GM21529 (cell line): ENCODE data around the gene MYORG.
"Not testable (repeated sequence)": the region's sequence is repeated elsewhere in the genome, so short reads cannot be mapped to it uniquely, and the experiment has no call there.

ENCODE experiments used
- ATAC-seq: cut with Tn5 transposase; IDR thresholded peaks from one replicate; pipeline ENCODE4 v1.9.1; 2021; ENCODE audit not compliant: unreplicated experiment

MYORG gene

GRCh38 chr9:34370335-34370969, 6.2 kb downstream of the MYORG start:
- ATAC-seq = no peak

- ATAC-seq = no peak
These were observed 7.1 kb downstream of the MYORG start for GRCh38 chr9:34369636-34370035.

- ATAC-seq = not testable (repeated sequence)
These were observed 7.9 kb downstream of the MYORG start for GRCh38 chr9:34368796-34369195.

GRCh38 chr9:34367751-34368410, 8.8 kb downstream of the MYORG start:
- ATAC-seq = not testable (repeated sequence)

GRCh38 chr9:34366365-34366764, 10.3 kb downstream of the MYORG start:
- no peak for ATAC-seq

- no peak for ATAC-seq
These were observed 11.4 kb downstream of the MYORG start for GRCh38 chr9:34365282-34365681.

GRCh38 chr9:34363619-34364351, 12.9 kb downstream of the MYORG start:
- no peak for ATAC-seq

GRCh38 chr9:34362614-34363214, 14.0 kb downstream of the MYORG start:
- ATAC-seq = no peak

GRCh38 chr9:34352957-34353356, 23.7 kb downstream of the MYORG start:
- not testable (repeated sequence) for ATAC-seq

- ATAC-seq = not testable (repeated sequence)
These were observed 24.5 kb downstream of the MYORG start for GRCh38 chr9:34352122-34352652.

- ATAC-seq = no peak
These were observed 27.4 kb downstream of the MYORG start for GRCh38 chr9:34349324-34349723.

- ATAC-seq = no peak
These were observed 28.9 kb downstream of the MYORG start for GRCh38 chr9:34347800-34348158.

GRCh38 chr9:34346873-34347799, 29.6 kb downstream of the MYORG start:
- ATAC-seq = no peak

GRCh38 chr9:34343605-34344004, 33.1 kb downstream of the MYORG start:
- no peak for ATAC-seq

GRCh38 chr9:34343090-34343489, 33.6 kb downstream of the MYORG start:
- ATAC-seq = no peak

GRCh38 chr9:34341659-34342295, 34.9 kb downstream of the MYORG start:
- no peak for ATAC-seq

- ATAC-seq = no peak
These were observed 37.9 kb downstream of the MYORG start for GRCh38 chr9:34338665-34339385.

- not testable (repeated sequence) for ATAC-seq
These were observed 38.6 kb downstream of the MYORG start for GRCh38 chr9:34338079-34338478.

- no peak for ATAC-seq
These were observed 39.3 kb downstream of the MYORG start for GRCh38 chr9:34337403-34337802.
